Measurements from ENCODE around the gene TMEM154. TPM values are rescaled to one million over a fixed set of nuclear protein-coding genes. Genes with fewer than 3 reads are reported as not detected.
"Not testable (repeated sequence)": the region's sequence is repeated elsewhere in the genome, so short reads cannot be mapped to it uniquely, and the experiment has no call there.

TMEM154 gene
- total RNA-seq, 1 donor: 11.2 TPM

GRCh38 chr4:152668338-152668964, 11.3 kb downstream of the TMEM154 start:
- no peak overlapping the region for H3K4me3 ChIP-seq (ENCODE audit: low read depth, low read length)
- no peak for TF ChIP-seq CTCF (IDR thresholded peaks at IDR 0.05; ENCODE audit: insufficient read depth, low read depth, low read length)
- DNase-seq (ENCODE audit: low read depth): no peak

- no peak for TF ChIP-seq CTCF (IDR thresholded peaks at IDR 0.05; ENCODE audit: insufficient read depth, low read depth, low read length)
- H3K4me3 ChIP-seq (ENCODE audit: low read depth, low read length): no peak overlapping the region
- no peak for DNase-seq (ENCODE audit: low read depth)
These were observed 12.0 kb downstream of the TMEM154 start for GRCh38 chr4:152667781-152668180.

GRCh38 chr4:152666946-152667345, 12.9 kb downstream of the TMEM154 start:
- no peak for DNase-seq (ENCODE audit: low read depth)
- TF ChIP-seq CTCF (IDR thresholded peaks at IDR 0.05; ENCODE audit: insufficient read depth, low read depth, low read length): no peak
- H3K4me3 ChIP-seq (ENCODE audit: low read depth, low read length): no peak overlapping the region

- H3K4me3 ChIP-seq (ENCODE audit: low read depth, low read length): no peak overlapping the region
- DNase-seq (ENCODE audit: low read depth): no peak
- no peak for TF ChIP-seq CTCF (IDR thresholded peaks at IDR 0.05; ENCODE audit: insufficient read depth, low read depth, low read length)
These were observed 14.0 kb downstream of the TMEM154 start for GRCh38 chr4:152665691-152666395.

- DNase-seq (ENCODE audit: low read depth); H3K4me3 ChIP-seq (ENCODE audit: low read depth, low read length): not testable (repeated sequence)
These were observed 15.8 kb downstream of the TMEM154 start for GRCh38 chr4:152664067-152664378.

GRCh38 chr4:152663203-152664066, 16.4 kb downstream of the TMEM154 start:
- TF ChIP-seq CTCF (IDR thresholded peaks at IDR 0.05; ENCODE audit: insufficient read depth, low read depth, low read length): no peak
- DNase-seq (ENCODE audit: low read depth): peak; percentile 83
- no peak overlapping the region for H3K4me3 ChIP-seq (ENCODE audit: low read depth, low read length)

- no peak for DNase-seq (ENCODE audit: low read depth)
- TF ChIP-seq CTCF (IDR thresholded peaks at IDR 0.05; ENCODE audit: insufficient read depth, low read depth, low read length): no peak
- no peak overlapping the region for H3K4me3 ChIP-seq (ENCODE audit: low read depth, low read length)
These were observed 18.1 kb downstream of the TMEM154 start for GRCh38 chr4:152661649-152662048.

Data from fibroblast of villous mesenchyme (primary cell).